Esophagus squamous epithelium (tissue), 5 donors: ENCODE measurements around the gene DGCR6. TPM values are rescaled to one million over a fixed set of nuclear protein-coding genes. Genes with fewer than 3 reads are reported as not detected.
"Not testable (repeated sequence)": the region's sequence is repeated elsewhere in the genome, so short reads cannot be mapped to it uniquely, and the experiment has no call there.

Experiments
- DNase-seq: peaks from one replicate; lab custom pipeline; 2025; lab: John Stamatoyannopoulos, UW
- H3K27ac ChIP-seq, 4 donors: fragments of 200-600 bp; sonication (generic); one replicate each; pipeline ENCODE4 v1.5.1; 2016 to 2019; ENCODE audit warnings: mild to moderate bottlenecking in 1 of 4
- H3K27me3 ChIP-seq, 4 donors: fragments of 200-600 bp; sonication (generic); 1 replicate in 3 of 4; 2 replicates in 1 of 4; pipeline versions ENCODE4 v1.5.1 to v1.6.0; 2017 to 2021; ENCODE audit warnings: antibody characterized with exemption in 1 of 4
- H3K36me3 ChIP-seq, 3 donors: fragments of 200-600 bp; sonication (generic); one replicate each; pipeline ENCODE4 v1.5.1; 2016 to 2019
- H3K4me1 ChIP-seq, 3 donors: fragments of 200-600 bp; sonication (generic); one replicate each; pipeline ENCODE4 v1.5.1; 2017 to 2019
- H3K4me3 ChIP-seq, 4 donors: fragments of 200-600 bp; sonication (generic); 1 replicate in 3 of 4; 2 replicates in 1 of 4; pipeline ENCODE4 v1.5.1; 2016 to 2019; ENCODE audit warnings: mild to moderate bottlenecking in 2 of 4, moderate library complexity in 1 of 4
- H3K9me3 ChIP-seq, 3 donors: fragments of 200-600 bp; sonication (generic); one replicate each; pipeline ENCODE4 v1.5.1; 2016 to 2019
- POLR2A ChIP-seq, 4 donors: fragments of 450-650 bp; IDR thresholded peaks; one replicate each; pipeline ENCODE4 v1.6.1; 2017; ENCODE audit warnings: antibody characterized with exemption in 4 of 4, mild to moderate bottlenecking in 4 of 4, moderate library complexity in 3 of 4
- WGBS, 2 donors: methylation state at CpG; one replicate each; pipeline ENCODE4 v1.1.5; 2018; 5-methylcytosine and 5-hydroxymethylcytosine counted together
- intact Hi-C: fragments of 100-400 bp; cut with DNase I; formaldehyde crosslinking; loops from one replicate; pipeline ENCODE4 v1.15.0; 2022
- total RNA-seq, 4 donors: library from RNA; depleted of rRNA; stranded (reverse); fragments of >200 nt; gene quantifications; one replicate each; pipeline ENCODE4 v1.1.0, GENCODE V29; 2016
- TF ChIP-seq, protein P1 (sequence below), 6 experiments: fragments of 450-650 bp in 4 of 6; fragments of 200-600 bp in 2 of 6; sonication (generic) in 2 of 6; IDR thresholded peaks; one replicate each; pipeline ENCODE4 v1.5.1; 2016 to 2019; ENCODE audit warnings: antibody characterized with exemption in 6 of 6, mild to moderate bottlenecking in 4 of 6, moderate library complexity in 4 of 6
- donor health status: DM: yes; HTN: yes; CAD: no.

The DGCR6 gene
- total RNA-seq, 4 donors from 2014 or later, result 0.67 to 3.1 (median 0.96) TPM

- Histone ChIP-seq H3K36me3 (no peaks in the 10 kb centered on the region), H3K27ac (no peak overlapping the region), H3K4me1 (no peaks in the 10 kb centered on the region), H3K9me3 (no peaks in the 10 kb centered on the region), H3K27me3 (no peaks in the 10 kb centered on the region), H3K4me3 (no peak overlapping the region)
- WGBS, 2 donors, result no CpG with 5 or more reads among the region's 13 CpGs
- intact Hi-C loops, result no loop called here
- no peak for DNase-seq
- no peak for TF ChIP-seq POLR2A (IDR thresholded peaks at IDR 0.05)
- TF ChIP-seq, protein P1, sequence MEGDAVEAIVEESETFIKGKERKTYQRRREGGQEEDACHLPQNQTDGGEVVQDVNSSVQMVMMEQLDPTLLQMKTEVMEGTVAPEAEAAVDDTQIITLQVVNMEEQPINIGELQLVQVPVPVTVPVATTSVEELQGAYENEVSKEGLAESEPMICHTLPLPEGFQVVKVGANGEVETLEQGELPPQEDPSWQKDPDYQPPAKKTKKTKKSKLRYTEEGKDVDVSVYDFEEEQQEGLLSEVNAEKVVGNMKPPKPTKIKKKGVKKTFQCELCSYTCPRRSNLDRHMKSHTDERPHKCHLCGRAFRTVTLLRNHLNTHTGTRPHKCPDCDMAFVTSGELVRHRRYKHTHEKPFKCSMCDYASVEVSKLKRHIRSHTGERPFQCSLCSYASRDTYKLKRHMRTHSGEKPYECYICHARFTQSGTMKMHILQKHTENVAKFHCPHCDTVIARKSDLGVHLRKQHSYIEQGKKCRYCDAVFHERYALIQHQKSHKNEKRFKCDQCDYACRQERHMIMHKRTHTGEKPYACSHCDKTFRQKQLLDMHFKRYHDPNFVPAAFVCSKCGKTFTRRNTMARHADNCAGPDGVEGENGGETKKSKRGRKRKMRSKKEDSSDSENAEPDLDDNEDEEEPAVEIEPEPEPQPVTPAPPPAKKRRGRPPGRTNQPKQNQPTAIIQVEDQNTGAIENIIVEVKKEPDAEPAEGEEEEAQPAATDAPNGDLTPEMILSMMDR (IDR thresholded peaks at IDR 0.05), result no peak
Measured at GRCh38 chr22:18906896-18907295, 776 bp downstream of the DGCR6 start.

- intact Hi-C loops, result no loop called here
- Histone ChIP-seq H3K27me3 (no peaks in the 10 kb centered on the region), H3K4me1 (no peaks in the 10 kb centered on the region), H3K27ac (no peak overlapping the region), H3K9me3 (no peaks in the 10 kb centered on the region), H3K4me3 (no peak overlapping the region), H3K36me3 (no peaks in the 10 kb centered on the region)
- no peak for DNase-seq
- WGBS, 2 donors, result no CpG with 5 or more reads among the region's 5 CpGs
- TF ChIP-seq POLR2A (IDR thresholded peaks at IDR 0.05), result no peak
- TF ChIP-seq, protein P1 (IDR thresholded peaks at IDR 0.05), result no peak
Measured at GRCh38 chr22:18909556-18909955, 3.4 kb downstream of the DGCR6 start.

GRCh38 chr22:18911535-18911934 lies 5.4 kb downstream of the DGCR6 start:
- H3K4me3 ChIP-seq, H3K27me3 ChIP-seq, intact Hi-C loops, DNase-seq, H3K27ac ChIP-seq, H3K4me1 ChIP-seq, H3K36me3 ChIP-seq, H3K9me3 ChIP-seq: not testable (repeated sequence)
- no CpG with 5 or more reads among the region's 2 CpGs for WGBS, 2 donors

DNA sequence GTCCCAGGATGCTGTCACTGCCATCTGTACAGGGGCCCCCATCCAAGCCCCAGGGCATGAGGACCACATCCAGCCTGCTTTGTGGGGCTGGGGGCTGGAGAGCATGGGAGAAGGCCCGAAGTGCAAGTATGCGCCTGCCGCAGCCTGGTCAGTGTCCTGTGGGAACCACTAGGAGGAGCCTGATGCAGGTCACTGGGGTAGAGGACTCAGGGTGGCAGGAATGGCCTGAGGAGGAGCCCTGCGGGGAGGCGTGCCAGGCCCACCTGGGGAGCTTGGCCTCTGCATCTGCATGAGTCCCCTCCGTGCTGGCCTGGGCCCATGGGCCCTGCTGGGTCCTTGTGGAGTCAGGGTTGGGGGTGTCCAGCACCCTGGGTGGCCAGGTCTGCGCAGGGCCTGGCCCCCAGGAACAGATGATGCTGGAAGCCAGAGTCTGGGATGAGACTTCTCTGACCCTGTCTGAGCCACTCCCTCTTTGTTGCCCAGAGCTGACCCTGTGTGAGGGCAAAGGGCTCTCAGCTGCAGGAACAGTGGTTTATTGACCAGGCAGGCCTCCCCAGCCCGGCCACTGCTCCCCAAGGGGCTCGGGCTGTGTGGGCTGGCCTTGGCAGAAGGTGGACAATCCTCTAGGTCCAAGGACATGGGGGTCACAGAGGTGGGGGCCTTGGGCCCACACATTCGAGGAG lies 6.3 kb downstream of the DGCR6 start:
- DNase-seq, H3K27me3 ChIP-seq, H3K27ac ChIP-seq, H3K9me3 ChIP-seq, H3K4me3 ChIP-seq, H3K36me3 ChIP-seq, H3K4me1 ChIP-seq, intact Hi-C loops: not testable (repeated sequence)
- no CpG with 5 or more reads among the region's 10 CpGs for WGBS, 2 donors

GRCh38 chr22:18914558-18914957 lies 8.4 kb downstream of the DGCR6 start:
- WGBS, 2 donors, result no CpG with 5 or more reads among the region's 10 CpGs
- intact Hi-C loops, H3K4me1 ChIP-seq, H3K9me3 ChIP-seq, H3K36me3 ChIP-seq, DNase-seq, H3K27ac ChIP-seq, H3K4me3 ChIP-seq, H3K27me3 ChIP-seq: not testable (repeated sequence)

DNA sequence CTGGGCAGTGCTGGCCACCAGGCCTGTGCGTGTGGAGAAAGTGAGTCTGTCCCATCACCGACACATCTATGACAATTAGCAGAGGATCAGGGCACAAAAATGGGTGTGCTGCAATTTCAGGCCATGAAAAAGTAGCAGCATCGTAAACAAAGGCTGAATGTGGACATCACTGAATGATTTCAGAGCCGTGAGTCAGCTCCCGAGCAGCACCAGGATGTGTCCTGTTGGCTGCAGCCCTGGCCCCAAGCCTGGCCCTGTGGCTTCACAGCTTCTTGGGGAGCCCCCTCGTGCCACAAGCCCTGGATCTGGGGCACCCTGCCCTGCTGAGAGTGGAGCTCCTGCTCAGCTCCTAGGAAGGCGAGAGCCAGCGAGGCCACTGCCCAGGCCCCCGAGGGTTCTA lies 9.4 kb downstream of the DGCR6 start:
- H3K4me1 ChIP-seq, H3K27ac ChIP-seq, H3K9me3 ChIP-seq, H3K36me3 ChIP-seq, DNase-seq, H3K4me3 ChIP-seq, intact Hi-C loops, H3K27me3 ChIP-seq: not testable (repeated sequence)
- WGBS, 2 donors, result no CpG with 5 or more reads among the region's 9 CpGs

GRCh38 chr22:18917818-18918217 lies 11.7 kb downstream of the DGCR6 start:
- DNase-seq, intact Hi-C loops, H3K36me3 ChIP-seq, H3K27ac ChIP-seq, H3K9me3 ChIP-seq, H3K27me3 ChIP-seq, H3K4me3 ChIP-seq, H3K4me1 ChIP-seq: not testable (repeated sequence)
- 0% methylated on average over 1 of the region's 3 CpGs; no CpG with 5 or more reads in 1 of the 2 donors for WGBS, 2 donors

- H3K4me1 ChIP-seq, H3K36me3 ChIP-seq, intact Hi-C loops, H3K9me3 ChIP-seq, DNase-seq, H3K27me3 ChIP-seq, H3K4me3 ChIP-seq, H3K27ac ChIP-seq: not testable (repeated sequence)
- WGBS, 2 donors, result no CpG with 5 or more reads among the region's 12 CpGs
Measured at GRCh38 chr22:18920257-18920902, 14.3 kb downstream of the DGCR6 start.
